Panc1 (cell line): ENCODE measurements around the gene NEAT1.
A peak's percentile ranks its signal among the peaks of the same experiment; 100 is the strongest.

Experiments
- REST ChIP-seq, 2 experiments: IDR thresholded peaks; 2 replicates each; pipeline ENCODE4 v1.6.1; 2011 to 2012; ENCODE audit warnings: low read depth in 2 of 2, control low read depth in 1 of 2, low read length in 1 of 2, mild to moderate bottlenecking in 1 of 2, moderate library complexity in 1 of 2; ENCODE audit not compliant: insufficient read depth in 1 of 2
- TCF7L2 ChIP-seq: IDR thresholded peaks from 2 replicates; pipeline ENCODE4 v1.6.1; 2011; ENCODE audit warnings: mild to moderate bottlenecking, low read depth, low read length, inconsistent platforms

DNA sequence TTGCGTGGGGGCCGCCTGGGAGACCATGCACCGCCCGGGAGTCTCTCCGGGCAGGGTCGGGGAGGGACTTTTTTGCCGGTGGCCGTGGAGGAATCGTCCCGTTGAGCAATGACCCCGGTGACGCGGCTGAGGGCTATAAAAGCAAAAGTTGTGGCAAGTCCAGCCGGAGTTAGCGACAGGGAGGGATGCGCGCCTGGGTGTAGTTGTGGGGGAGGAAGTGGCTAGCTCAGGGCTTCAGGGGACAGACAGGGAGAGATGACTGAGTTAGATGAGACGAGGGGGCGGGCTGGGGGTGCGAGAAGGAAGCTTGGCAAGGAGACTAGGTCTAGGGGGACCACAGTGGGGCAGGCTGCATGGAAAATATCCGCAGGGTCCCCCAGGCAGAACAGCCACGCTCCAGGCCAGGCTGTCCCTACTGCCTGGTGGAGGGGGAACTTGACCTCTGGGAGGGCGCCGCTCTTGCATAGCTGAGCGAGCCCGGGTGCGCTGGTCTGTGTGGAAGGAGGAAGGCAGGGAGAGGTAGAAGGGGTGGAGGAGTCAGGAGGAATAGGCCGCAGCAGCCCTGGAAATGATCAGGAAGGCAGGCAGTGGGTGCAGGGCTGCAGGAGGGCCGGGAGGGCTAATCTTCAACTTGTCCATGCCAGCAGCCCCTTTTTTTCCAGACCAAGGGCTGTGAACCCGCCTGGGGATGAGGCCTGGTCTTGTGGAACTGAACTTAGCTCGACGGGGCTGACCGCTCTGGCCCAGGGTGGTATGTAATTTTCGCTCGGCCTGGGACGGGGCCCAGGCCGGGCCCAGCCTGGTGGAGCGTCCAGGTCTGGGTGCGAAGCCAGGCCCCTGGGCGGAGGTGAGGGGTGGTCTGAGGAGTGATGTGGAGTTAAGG is at the start of gene NEAT1:
- TF ChIP-seq TCF7L2 = no peak
- TF ChIP-seq REST (IDR thresholded peaks at IDR 0.05; ENCODE audit: insufficient read depth in 1 of 2, low read depth in 2 of 2, low read length in 1 of 2) = peak in 1 of 2 experiments; percentile 78; a peak in 2 of 4 replicates
